Measurements from ENCODE around the gene DNASE2.

The DNASE2 gene

GRCh38 chr19:12872941-12873890 is 8.0 kb downstream of the DNASE2 start:
- DNase-seq (ENCODE audit: extremely low read depth, low read depth), result no peak
- TF ChIP-seq, protein P1, sequence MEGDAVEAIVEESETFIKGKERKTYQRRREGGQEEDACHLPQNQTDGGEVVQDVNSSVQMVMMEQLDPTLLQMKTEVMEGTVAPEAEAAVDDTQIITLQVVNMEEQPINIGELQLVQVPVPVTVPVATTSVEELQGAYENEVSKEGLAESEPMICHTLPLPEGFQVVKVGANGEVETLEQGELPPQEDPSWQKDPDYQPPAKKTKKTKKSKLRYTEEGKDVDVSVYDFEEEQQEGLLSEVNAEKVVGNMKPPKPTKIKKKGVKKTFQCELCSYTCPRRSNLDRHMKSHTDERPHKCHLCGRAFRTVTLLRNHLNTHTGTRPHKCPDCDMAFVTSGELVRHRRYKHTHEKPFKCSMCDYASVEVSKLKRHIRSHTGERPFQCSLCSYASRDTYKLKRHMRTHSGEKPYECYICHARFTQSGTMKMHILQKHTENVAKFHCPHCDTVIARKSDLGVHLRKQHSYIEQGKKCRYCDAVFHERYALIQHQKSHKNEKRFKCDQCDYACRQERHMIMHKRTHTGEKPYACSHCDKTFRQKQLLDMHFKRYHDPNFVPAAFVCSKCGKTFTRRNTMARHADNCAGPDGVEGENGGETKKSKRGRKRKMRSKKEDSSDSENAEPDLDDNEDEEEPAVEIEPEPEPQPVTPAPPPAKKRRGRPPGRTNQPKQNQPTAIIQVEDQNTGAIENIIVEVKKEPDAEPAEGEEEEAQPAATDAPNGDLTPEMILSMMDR (IDR thresholded peaks at IDR 0.05; ENCODE audit: low read depth, low read length), result no peak

GRCh38 chr19:12872255-12872654 is 9.0 kb downstream of the DNASE2 start:
- DNase-seq (ENCODE audit: extremely low read depth, low read depth), result no peak

DNA sequence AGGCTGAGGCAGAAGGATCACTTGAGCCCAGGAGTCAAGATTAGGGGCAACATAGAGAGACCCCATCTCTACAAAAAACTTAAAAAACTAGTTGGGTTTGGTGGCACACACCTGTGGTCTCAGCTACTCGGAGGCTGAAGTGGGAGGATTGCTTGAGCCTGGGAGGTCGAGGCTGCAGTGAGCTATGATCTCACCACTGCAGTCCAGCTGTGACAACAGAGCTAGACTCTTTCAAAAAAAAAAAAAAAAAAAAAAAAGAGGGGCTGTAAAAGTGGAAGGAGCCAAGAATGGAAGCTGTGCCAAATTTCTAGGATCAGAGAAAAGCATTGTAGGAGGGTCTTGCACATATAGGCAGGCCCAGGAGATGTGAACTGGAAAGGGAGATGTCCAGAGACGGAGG is 9.6 kb downstream of the DNASE2 start:
- TF ChIP-seq, protein P1 (IDR thresholded peaks at IDR 0.05; ENCODE audit: low read depth, low read length), result no peak
- DNase-seq (ENCODE audit: extremely low read depth, low read depth), result no peak

More at GRCh38 chr19:12872255-12872654, 9.0 kb downstream of the DNASE2 start:
- TF ChIP-seq, protein P1 (IDR thresholded peaks at IDR 0.05; ENCODE audit: low read depth, low read length), result no peak

DNA sequence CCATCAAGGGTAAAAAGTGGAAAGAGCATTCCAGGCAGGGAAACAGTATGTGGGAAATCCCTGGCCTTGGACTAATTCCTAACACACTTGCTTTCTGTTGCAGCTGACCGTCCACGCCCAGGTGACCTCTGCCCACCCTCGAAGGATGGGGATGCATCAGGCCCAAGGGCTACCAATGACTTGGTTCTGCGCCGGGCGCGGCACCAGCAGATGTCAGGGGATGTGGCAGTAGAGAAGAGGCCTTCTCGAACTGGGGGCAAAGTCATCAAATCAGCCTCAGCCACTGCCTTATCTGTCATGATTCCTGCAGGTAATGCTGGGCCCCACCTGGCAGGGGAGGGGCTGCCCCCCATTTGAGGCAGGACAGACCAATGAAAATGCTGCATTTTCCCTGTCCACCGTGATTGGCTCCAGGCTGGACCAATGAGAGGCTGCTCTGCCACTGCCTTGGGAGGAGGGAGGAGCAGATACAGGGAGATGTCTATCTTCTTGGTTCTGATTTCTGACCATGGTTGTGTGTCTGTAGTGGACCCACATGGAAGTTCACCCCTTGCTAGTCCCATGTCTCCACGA is 12.6 kb downstream of the DNASE2 start:
- TF ChIP-seq, protein P1 (IDR thresholded peaks at IDR 0.05; ENCODE audit: low read depth, low read length), result no peak
- DNase-seq (ENCODE audit: extremely low read depth, low read depth), result no peak

DNA sequence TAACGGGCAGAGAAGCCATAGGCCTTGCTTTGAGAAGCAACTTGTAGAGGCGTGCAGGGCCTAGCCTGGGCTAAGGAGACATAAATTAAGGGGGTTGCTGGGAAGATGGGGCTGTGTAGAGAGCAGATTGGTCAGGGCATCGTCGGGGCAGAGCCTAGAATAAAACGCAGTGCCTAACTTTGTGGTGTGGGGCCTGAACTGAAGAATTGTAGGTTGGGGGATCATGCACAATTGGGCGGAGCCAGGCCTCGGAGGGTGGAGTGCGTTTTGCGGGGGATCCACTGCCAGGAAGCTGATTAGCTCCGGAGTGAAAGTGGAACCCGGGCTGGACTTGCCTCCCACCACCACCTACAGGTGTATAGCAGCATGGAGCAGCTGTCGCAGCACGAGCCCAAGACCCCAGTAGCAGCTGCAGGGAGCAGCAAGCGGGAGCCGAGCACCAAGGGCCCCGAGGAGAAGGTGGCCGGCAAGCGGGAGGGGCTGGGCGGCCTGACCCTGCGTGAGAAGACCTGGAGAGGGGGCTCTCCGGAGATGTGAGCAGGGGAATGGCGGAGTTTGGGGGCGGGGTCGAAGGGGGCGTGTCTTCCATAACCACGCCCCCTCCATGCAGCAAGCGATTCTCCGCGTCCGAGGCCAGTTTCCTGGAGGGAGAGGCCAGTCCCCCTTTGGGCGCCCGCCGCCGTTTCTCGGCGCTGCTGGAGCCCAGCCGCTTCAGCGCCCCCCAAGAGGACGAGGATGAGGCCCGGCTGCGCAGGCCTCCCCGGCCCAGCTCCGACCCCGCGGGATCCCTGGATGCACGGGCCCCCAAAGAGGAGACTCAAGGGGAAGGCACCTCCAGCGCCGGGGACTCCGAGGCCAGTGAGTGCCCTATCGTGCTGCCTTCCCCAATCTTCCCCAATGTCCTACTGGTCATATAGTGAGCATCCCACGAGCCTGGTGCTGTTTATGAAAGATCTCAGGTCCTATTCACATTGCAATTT is 13.8 kb downstream of the DNASE2 start:
- TF ChIP-seq, protein P1 (IDR thresholded peaks at IDR 0.05; ENCODE audit: low read depth, low read length), result no peak
- no peak for DNase-seq (ENCODE audit: extremely low read depth, low read depth)

DNA sequence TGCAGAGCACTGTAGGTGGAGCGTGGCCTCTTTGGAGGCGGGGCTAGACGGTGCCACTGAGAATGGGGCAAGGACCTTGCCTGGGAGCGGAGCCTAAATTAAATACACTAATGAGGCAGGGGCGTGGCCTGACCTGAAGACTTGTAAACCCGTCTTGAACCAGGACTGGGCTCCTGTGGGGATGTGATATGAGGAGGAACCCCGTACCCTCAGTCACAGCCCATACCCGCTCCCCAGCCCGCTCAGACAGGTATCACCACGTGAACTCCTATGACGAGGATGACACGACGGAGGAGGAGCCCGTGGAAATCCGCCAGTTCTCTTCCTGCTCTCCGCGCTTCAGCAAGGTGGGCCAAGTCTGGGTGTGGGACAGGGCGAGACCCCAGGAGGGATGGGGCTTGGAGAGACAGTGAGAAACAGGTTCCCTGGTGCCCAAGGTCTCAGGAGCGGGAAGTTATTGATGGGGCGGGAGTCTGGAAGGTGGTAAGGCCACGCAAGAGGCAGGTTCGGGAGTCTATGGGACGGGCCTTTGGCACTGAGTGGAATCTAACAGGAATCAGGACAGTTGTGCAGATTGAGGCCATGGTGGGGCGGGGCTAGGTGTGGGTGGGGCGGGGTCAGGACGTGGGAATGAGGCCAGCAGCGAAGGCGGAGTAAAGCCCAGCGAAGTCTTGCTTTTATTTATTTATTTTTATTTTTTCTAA is 14.7 kb downstream of the DNASE2 start:
- TF ChIP-seq, protein P1 (IDR thresholded peaks at IDR 0.05; ENCODE audit: low read depth, low read length), result no peak

More for the DNA sequence above, 14.7 kb downstream of the DNASE2 start:
- no peak for DNase-seq (ENCODE audit: extremely low read depth, low read depth)

All from AG09319 (cell line).